Measurements from ENCODE around the gene HMGCR. TPM values are rescaled to one million over a fixed set of nuclear protein-coding genes. Genes with fewer than 3 reads are reported as not detected.

HMGCR gene
- total and polyA plus RNA-seq, 9 of the 15 experiments (the other 6 are each of a cell fraction or from before 2014, with no cell fraction given), result 29.5 to 155 (median 61.5) TPM

GRCh38 chr5:75349663-75350062, 12.6 kb downstream of the HMGCR start:
- no TSS peak for BruUV-seq (replicated peaks)
- intact Hi-C loops (cut with micrococcal nuclease) (no loop called here), in situ Hi-C loops (cut with MboI) (no loop called here)
- FAIRE-seq, result no peak
- no peak overlapping the region for H2AFZ ChIP-seq (ENCODE audit: low read depth, low read length)
- no peaks in the 10 kb centered on the region for H3K9me3 ChIP-seq (replicated peaks; ENCODE audit: control insufficient read depth, insufficient read depth, low read depth, low read length)
- CTCF ChIA-PET (ENCODE audit: low intra/inter-chr PET ratio), result no interaction called here
- no peak overlapping the region for H3K9ac ChIP-seq (ENCODE audit: insufficient read depth in 1 of 2, low read depth in 2 of 2, low read length in 2 of 2)
- H3K36me3 ChIP-seq (ENCODE audit: control insufficient read depth, insufficient read depth, low read length), result peaks cover 93% of the 10 kb centered on the region
- no peaks in the 10 kb centered on the region for H3K4me1 ChIP-seq (replicated peaks in 1 of 2; ENCODE audit: control insufficient read depth in 2 of 2, insufficient read depth in 2 of 2, low read length in 2 of 2)
- peaks cover 23% of the 10 kb centered on the region for H3K79me2 ChIP-seq (ENCODE audit: control insufficient read depth, insufficient read depth, low read length)
- POLR2A ChIA-PET, result interaction anchor here (0.9 to 1.3 kb wide), 2 partner anchors 11 to 13 kb away, joined by 3 to 4 read pairs; no protein-coding TSS in a partner anchor
- no peak overlapping the region for H3K4me3 ChIP-seq
- no peak overlapping the region for H3K4me2 ChIP-seq (ENCODE audit: insufficient read depth, low read length)
- H4K20me1 ChIP-seq (replicated peaks; ENCODE audit: control insufficient read depth, insufficient read depth, low read length), result no peaks in the 10 kb centered on the region; the same call in 1 of the 2 replicates
- WGBS (ENCODE audit: insufficient coverage, low coverage, missing lambda C conversion rate), result 92% methylated on average over 2 of the region's 2 CpGs
- TF ChIP-seq SMAD4 (CRISPR knock-in tag; conservative IDR thresholded peaks at IDR 0.05) (no peak), NR2C1 (IDR thresholded peaks at IDR 0.05) (no peak), NR2C1 (tag; IDR thresholded peaks at IDR 0.05) (no peak), KAT8 (IDR thresholded peaks at IDR 0.05; ENCODE audit: low read depth) (no peak)
- no peak for DNase-seq (ENCODE audit: extremely low read depth in 1 of 4, low spot score in 3 of 4)
- no peaks in the 10 kb centered on the region for H3K27me3 ChIP-seq (ENCODE audit: control insufficient read depth in 2 of 2, insufficient read depth in 2 of 2, low read length in 2 of 2)
- no peak for ATAC-seq
- H3K27ac ChIP-seq (ENCODE audit: extremely low read depth, low read depth, low read length), result no peak overlapping the region
- H3K9me1 ChIP-seq (ENCODE audit: control insufficient read depth, insufficient read depth, low read length), result peaks cover 3% of the 10 kb centered on the region

GRCh38 chr5:75351139-75351926, 14.3 kb downstream of the HMGCR start:
- TF ChIP-seq ATF1 (CRISPR knock-in tag; IDR thresholded peaks at IDR 0.05) (no peak), ATF1 (tag; IDR thresholded peaks at IDR 0.05) (no peak), MTA2 (IDR thresholded peaks at IDR 0.05; ENCODE audit: low read depth) (no peak), PREB (CRISPR knock-in tag; IDR thresholded peaks at IDR 0.05) (no peak)
- H4K20me1 ChIP-seq (replicated peaks; ENCODE audit: control insufficient read depth, insufficient read depth, low read length), result no peaks in the 10 kb centered on the region; the same call in 1 of the 2 replicates
- FAIRE-seq, result peak; percentile 52
- H3K79me2 ChIP-seq (ENCODE audit: control insufficient read depth, insufficient read depth, low read length), result peaks cover 16% of the 10 kb centered on the region
- WGBS (ENCODE audit: insufficient coverage, low coverage, missing lambda C conversion rate), result 88% methylated on average over 7 of the region's 7 CpGs
- H3K4me1 ChIP-seq (replicated peaks in 1 of 2; ENCODE audit: control insufficient read depth in 2 of 2, insufficient read depth in 2 of 2, low read length in 2 of 2), result no peaks in the 10 kb centered on the region
- TSS peak; percentile 11 for BruUV-seq (replicated peaks)
- H3K9me3 ChIP-seq (replicated peaks; ENCODE audit: control insufficient read depth, insufficient read depth, low read depth, low read length), result no peaks in the 10 kb centered on the region
- no peak overlapping the region for H3K4me2 ChIP-seq (ENCODE audit: insufficient read depth, low read length)
- no peak overlapping the region for H2AFZ ChIP-seq (ENCODE audit: low read depth, low read length)
- H3K27ac ChIP-seq (ENCODE audit: extremely low read depth, low read depth, low read length), result no peak overlapping the region
- ATAC-seq, result no peak
- peaks cover 93% of the 10 kb centered on the region for H3K36me3 ChIP-seq (ENCODE audit: control insufficient read depth, insufficient read depth, low read length)
- in situ Hi-C loops (cut with MboI) (no loop called here), intact Hi-C loops (cut with micrococcal nuclease) (no loop called here)
- POLR2A ChIA-PET, result interaction anchor here (0.6 to 2.6 kb wide), 6 partner anchors 11 to 59 kb away, joined by 3 to 12 read pairs (median 6); partner anchors contain the start of gene HMGCR
- peaks cover 3% of the 10 kb centered on the region for H3K9me1 ChIP-seq (ENCODE audit: control insufficient read depth, insufficient read depth, low read length)
- no peaks in the 10 kb centered on the region for H3K27me3 ChIP-seq (ENCODE audit: control insufficient read depth in 2 of 2, insufficient read depth in 2 of 2, low read length in 2 of 2)
- no peak overlapping the region for H3K4me3 ChIP-seq
- no peak for DNase-seq (ENCODE audit: extremely low read depth in 1 of 4, low spot score in 3 of 4)
- H3K9ac ChIP-seq (ENCODE audit: insufficient read depth in 1 of 2, low read depth in 2 of 2, low read length in 2 of 2), result no peak overlapping the region
- CTCF ChIA-PET (ENCODE audit: low intra/inter-chr PET ratio), result no interaction called here

Measured in K562 (cell line).